ENCODE results near the gene STX8. TPM values are rescaled to one million over a fixed set of nuclear protein-coding genes. Genes with fewer than 3 reads are reported as not detected.

Gene STX8
- polyA plus RNA-seq, 1 of the 3 experiments (the other 2 are of a cell fraction) = 51.3 TPM

DNA sequence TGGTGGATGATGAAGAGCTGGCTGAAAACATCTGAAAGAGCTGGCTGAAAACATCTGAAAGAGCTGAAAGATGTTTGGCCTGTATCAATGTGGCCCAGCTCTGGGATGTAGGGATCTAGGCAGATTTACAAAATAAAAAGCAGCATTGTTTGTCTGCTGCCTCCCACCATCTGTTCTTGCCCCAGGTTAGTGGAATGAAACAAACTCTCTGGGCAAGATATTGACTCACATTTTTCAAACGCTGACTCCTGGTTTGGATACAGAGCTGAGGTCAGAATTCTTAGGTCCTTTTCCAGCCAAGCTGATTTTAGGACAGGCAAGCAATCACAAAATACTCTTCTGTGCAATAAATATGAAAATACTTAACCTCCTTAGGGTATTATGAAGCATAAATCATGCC, 139.0 kb downstream of the STX8 start:
- no peaks in the 10 kb centered on the region for H3K27me3 ChIP-seq (ENCODE audit: insufficient read depth)
- TF ChIP-seq JUND (IDR thresholded peaks at IDR 0.05) (no peak), FOSL2 (IDR thresholded peaks at IDR 0.05; ENCODE audit: borderline replicate concordance, low read depth) (no peak), MXI1 (IDR thresholded peaks at IDR 0.05; ENCODE audit: low read depth, low read length) (no peak)
- 61% methylated on average over 1 of the region's 1 CpG for WGBS (ENCODE audit: low lambda C conversion rate)
- H3K9me2 ChIP-seq = no peaks in the 10 kb centered on the region
- no peak overlapping the region for H3K4me2 ChIP-seq
- no peak overlapping the region for H3K27ac ChIP-seq (ENCODE audit: low read depth in 2 of 2, low read length in 1 of 2)
- H3K4me3 ChIP-seq (ENCODE audit: low read depth in 2 of 2, low read length in 1 of 2) = no peak overlapping the region
- H3K9me3 ChIP-seq = no peaks in the 10 kb centered on the region
- H3K4me1 ChIP-seq (ENCODE audit: control insufficient read depth in 1 of 2, insufficient read depth in 2 of 2, low read depth in 1 of 2, low read length in 1 of 2) = peaks cover 0 to 13% of the 10 kb centered on the region in 2 experiments; a peak in 2 of 4 replicates
- DNase-seq = no peak
- H3F3A ChIP-seq (replicated peaks; ENCODE audit: insufficient read depth) = no peaks in the 10 kb centered on the region
- H3K79me2 ChIP-seq (ENCODE audit: insufficient read depth) = no peaks in the 10 kb centered on the region
- ChIA-PET POLR2A (no interaction called here), CTCF (interaction anchor here (0.9 to 1.1 kb wide), 3 partner anchors 17 to 118 kb away, joined by 3 read pairs; no protein-coding TSS in a partner anchor)
- H4K20me1 ChIP-seq (ENCODE audit: insufficient read depth) = no peaks in the 10 kb centered on the region
- no peaks in the 10 kb centered on the region for H3K36me3 ChIP-seq (replicated peaks in 1 of 2; ENCODE audit: control insufficient read depth in 1 of 2, insufficient read depth in 2 of 2, low read length in 1 of 2)
- H3K9ac ChIP-seq = no peak overlapping the region
- no peak overlapping the region for H2AFZ ChIP-seq (ENCODE audit: low read depth)

DNA sequence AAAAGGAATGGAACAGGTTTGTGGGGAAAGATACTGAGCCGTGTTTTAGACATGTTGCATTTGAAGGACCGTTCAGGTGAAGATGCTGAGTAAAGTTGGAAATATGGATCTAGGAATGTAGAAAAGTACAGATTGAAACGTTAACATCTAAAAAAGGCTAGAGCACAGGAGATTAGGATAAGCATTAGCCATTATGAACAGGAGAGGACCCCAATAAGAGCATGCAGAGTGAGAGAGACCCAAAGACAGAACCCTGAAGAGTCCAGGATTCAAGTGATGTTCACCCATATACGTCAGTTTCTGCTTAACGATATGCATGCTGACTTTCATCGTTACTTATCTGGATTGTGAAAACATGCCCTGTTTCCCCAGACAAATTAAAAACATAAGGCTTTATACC, 140.5 kb downstream of the STX8 start:
- H3K79me2 ChIP-seq (ENCODE audit: insufficient read depth) = no peaks in the 10 kb centered on the region
- no peaks in the 10 kb centered on the region for H4K20me1 ChIP-seq (ENCODE audit: insufficient read depth)
- no peaks in the 10 kb centered on the region for H3K36me3 ChIP-seq (replicated peaks in 1 of 2; ENCODE audit: control insufficient read depth in 1 of 2, insufficient read depth in 2 of 2, low read length in 1 of 2)
- TF ChIP-seq, protein P1, sequence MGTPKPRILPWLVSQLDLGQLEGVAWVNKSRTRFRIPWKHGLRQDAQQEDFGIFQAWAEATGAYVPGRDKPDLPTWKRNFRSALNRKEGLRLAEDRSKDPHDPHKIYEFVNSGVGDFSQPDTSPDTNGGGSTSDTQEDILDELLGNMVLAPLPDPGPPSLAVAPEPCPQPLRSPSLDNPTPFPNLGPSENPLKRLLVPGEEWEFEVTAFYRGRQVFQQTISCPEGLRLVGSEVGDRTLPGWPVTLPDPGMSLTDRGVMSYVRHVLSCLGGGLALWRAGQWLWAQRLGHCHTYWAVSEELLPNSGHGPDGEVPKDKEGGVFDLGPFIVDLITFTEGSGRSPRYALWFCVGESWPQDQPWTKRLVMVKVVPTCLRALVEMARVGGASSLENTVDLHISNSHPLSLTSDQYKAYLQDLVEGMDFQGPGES (IDR thresholded peaks at IDR 0.05; ENCODE audit: low read depth, low read length) = no peak
- TF ChIP-seq GATA2 (CRISPR knock-in tag; IDR thresholded peaks at IDR 0.05) (no peak), FOXJ3 (CRISPR knock-in tag; IDR thresholded peaks at IDR 0.05) (no peak)
- H3K27me3 ChIP-seq (ENCODE audit: insufficient read depth) = no peaks in the 10 kb centered on the region
- H3K27ac ChIP-seq (ENCODE audit: low read depth in 2 of 2, low read length in 1 of 2) = peak overlapping the region in 1 of 2 experiments; percentile 18; a peak in 1 of 4 replicates
- CTCF ChIA-PET = no interaction called here
- H3K9me3 ChIP-seq = no peaks in the 10 kb centered on the region
- H3K4me3 ChIP-seq (ENCODE audit: low read depth in 2 of 2, low read length in 1 of 2) = no peak overlapping the region
- 82% methylated on average over 6 of the region's 6 CpGs for WGBS (ENCODE audit: low lambda C conversion rate)
- POLR2A ChIA-PET = no interaction called here
- no peak overlapping the region for H3K4me2 ChIP-seq
- H3K9me2 ChIP-seq = no peaks in the 10 kb centered on the region
- H3F3A ChIP-seq (replicated peaks; ENCODE audit: insufficient read depth) = no peaks in the 10 kb centered on the region
- H2AFZ ChIP-seq (ENCODE audit: low read depth) = no peak overlapping the region
- DNase-seq = peak; percentile 18
- no peak overlapping the region for H3K9ac ChIP-seq
- peaks cover 0 to 13% of the 10 kb centered on the region in 2 experiments; a peak in 2 of 4 replicates for H3K4me1 ChIP-seq (ENCODE audit: control insufficient read depth in 1 of 2, insufficient read depth in 2 of 2, low read depth in 1 of 2, low read length in 1 of 2)

DNA sequence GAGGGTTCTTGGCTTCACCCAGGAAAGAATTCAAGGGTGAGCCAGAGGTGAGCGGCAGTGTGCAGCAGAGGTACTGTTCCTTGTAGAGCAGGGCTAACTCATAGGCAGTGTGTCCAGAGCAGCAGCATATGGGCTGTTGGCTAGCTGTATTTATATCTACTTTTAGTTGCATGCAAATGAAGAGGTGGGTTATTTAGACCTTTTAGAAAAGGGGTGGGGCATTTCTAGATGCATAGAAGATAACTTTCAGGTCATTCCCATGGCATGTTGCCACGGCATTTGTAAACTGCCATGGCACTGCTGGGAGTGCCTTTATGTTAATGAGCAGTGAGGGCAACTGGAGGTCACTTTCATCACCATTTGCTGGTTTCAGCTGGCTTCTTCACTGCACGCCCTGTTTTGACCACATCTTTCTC, 141.0 kb downstream of the STX8 start:
- ChIA-PET POLR2A (no interaction called here), CTCF (no interaction called here)
- Histone ChIP-seq H3K9me3 (no peaks in the 10 kb centered on the region), H2AFZ (ENCODE audit: low read depth) (no peak overlapping the region), H3F3A (replicated peaks; ENCODE audit: insufficient read depth) (no peaks in the 10 kb centered on the region), H3K4me2 (no peak overlapping the region), H3K79me2 (ENCODE audit: insufficient read depth) (no peaks in the 10 kb centered on the region), H3K4me3 (ENCODE audit: low read depth in 2 of 2, low read length in 1 of 2) (no peak overlapping the region), H3K27me3 (ENCODE audit: insufficient read depth) (no peaks in the 10 kb centered on the region), H3K9me2 (no peaks in the 10 kb centered on the region), H3K9ac (no peak overlapping the region), H3K27ac (ENCODE audit: low read depth in 2 of 2, low read length in 1 of 2) (peak overlapping the region in 1 of 2 experiments; percentile 18; a peak in 1 of 4 replicates), H3K4me1 (ENCODE audit: control insufficient read depth in 1 of 2, insufficient read depth in 2 of 2, low read depth in 1 of 2, low read length in 1 of 2) (peaks cover 0 to 13% of the 10 kb centered on the region in 2 experiments; a peak in 2 of 4 replicates), H4K20me1 (ENCODE audit: insufficient read depth) (no peaks in the 10 kb centered on the region), H3K36me3 (replicated peaks in 1 of 2; ENCODE audit: control insufficient read depth in 1 of 2, insufficient read depth in 2 of 2, low read length in 1 of 2) (no peaks in the 10 kb centered on the region)
- DNase-seq = no peak
- TF ChIP-seq POLR2AphosphoS5 (IDR thresholded peaks at IDR 0.05; ENCODE audit: low read depth, low read length) = no peak
- no peak for TF ChIP-seq TEAD4 (IDR thresholded peaks at IDR 0.05; ENCODE audit: borderline replicate concordance, insufficient read depth)
- TF ChIP-seq GATA2 (CRISPR knock-in tag; IDR thresholded peaks at IDR 0.05) = no peak
- no peak for TF ChIP-seq CHD2 (IDR thresholded peaks at IDR 0.05; ENCODE audit: low read length, partially characterized antibody)
- TF ChIP-seq, protein P2, sequence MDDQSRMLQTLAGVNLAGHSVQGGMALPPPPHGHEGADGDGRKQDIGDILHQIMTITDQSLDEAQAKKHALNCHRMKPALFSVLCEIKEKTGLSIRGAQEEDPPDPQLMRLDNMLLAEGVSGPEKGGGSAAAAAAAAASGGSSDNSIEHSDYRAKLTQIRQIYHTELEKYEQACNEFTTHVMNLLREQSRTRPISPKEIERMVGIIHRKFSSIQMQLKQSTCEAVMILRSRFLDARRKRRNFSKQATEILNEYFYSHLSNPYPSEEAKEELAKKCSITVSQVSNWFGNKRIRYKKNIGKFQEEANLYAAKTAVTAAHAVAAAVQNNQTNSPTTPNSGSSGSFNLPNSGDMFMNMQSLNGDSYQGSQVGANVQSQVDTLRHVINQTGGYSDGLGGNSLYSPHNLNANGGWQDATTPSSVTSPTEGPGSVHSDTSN (IDR thresholded peaks at IDR 0.05) = no peak
- no peak for TF ChIP-seq EP300 (IDR thresholded peaks at IDR 0.05; ENCODE audit: borderline replicate concordance in 1 of 2, low read depth in 1 of 2, low read length in 1 of 2)
- TF ChIP-seq, protein P3, sequence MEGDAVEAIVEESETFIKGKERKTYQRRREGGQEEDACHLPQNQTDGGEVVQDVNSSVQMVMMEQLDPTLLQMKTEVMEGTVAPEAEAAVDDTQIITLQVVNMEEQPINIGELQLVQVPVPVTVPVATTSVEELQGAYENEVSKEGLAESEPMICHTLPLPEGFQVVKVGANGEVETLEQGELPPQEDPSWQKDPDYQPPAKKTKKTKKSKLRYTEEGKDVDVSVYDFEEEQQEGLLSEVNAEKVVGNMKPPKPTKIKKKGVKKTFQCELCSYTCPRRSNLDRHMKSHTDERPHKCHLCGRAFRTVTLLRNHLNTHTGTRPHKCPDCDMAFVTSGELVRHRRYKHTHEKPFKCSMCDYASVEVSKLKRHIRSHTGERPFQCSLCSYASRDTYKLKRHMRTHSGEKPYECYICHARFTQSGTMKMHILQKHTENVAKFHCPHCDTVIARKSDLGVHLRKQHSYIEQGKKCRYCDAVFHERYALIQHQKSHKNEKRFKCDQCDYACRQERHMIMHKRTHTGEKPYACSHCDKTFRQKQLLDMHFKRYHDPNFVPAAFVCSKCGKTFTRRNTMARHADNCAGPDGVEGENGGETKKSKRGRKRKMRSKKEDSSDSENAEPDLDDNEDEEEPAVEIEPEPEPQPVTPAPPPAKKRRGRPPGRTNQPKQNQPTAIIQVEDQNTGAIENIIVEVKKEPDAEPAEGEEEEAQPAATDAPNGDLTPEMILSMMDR (IDR thresholded peaks at IDR 0.05) = no peak
- no peak for TF ChIP-seq TCF12 (IDR thresholded peaks at IDR 0.05)
- no peak for TF ChIP-seq GABPA (IDR thresholded peaks at IDR 0.05; ENCODE audit: low read depth)
- TF ChIP-seq, protein P4, sequence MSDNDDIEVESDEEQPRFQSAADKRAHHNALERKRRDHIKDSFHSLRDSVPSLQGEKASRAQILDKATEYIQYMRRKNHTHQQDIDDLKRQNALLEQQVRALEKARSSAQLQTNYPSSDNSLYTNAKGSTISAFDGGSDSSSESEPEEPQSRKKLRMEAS (IDR thresholded peaks at IDR 0.05; ENCODE audit: low read depth) = no peak
- 100% methylated on average over 3 of the region's 3 CpGs for WGBS (ENCODE audit: low lambda C conversion rate)

Data from SK-N-SH (cell line).